Measurements from ENCODE around the gene GRB14. TPM values are rescaled to one million over a fixed set of nuclear protein-coding genes. Genes with fewer than 3 reads are reported as not detected.

The GRB14 gene
- total and polyA plus RNA-seq, 5 donors from 2014 or later = 0.69 TPM; not detected in 4

- DNase-seq (no peak), ATAC-seq (ENCODE audit: low read depth in 2 of 2) (no peak)
- no peaks in the 10 kb centered on the region for H3K27me3 ChIP-seq (ENCODE audit: control insufficient read depth, insufficient read depth, low read length)
- Mint-ChIP-seq H3K9me3 (peaks cover 0 to 18% (median 6%) of the 10 kb centered on the region in 7 donors), H3K27ac (no peak overlapping the region), H3K4me3 (no peak overlapping the region), H3K36me3 (peaks cover 3% of the 10 kb centered on the region), H3K27me3 (no peaks in the 10 kb centered on the region), H3K4me1 (no peaks in the 10 kb centered on the region)
- no peaks in the 10 kb centered on the region for H3K36me3 ChIP-seq (ENCODE audit: control insufficient read depth, insufficient read depth, low read length)
- no peaks in the 10 kb centered on the region for H3K4me1 ChIP-seq (ENCODE audit: control insufficient read depth, insufficient read depth, low read length, poor library complexity, severe bottlenecking)
- peaks cover 0 to 2% of the 10 kb centered on the region in 2 experiments for H3K9me3 ChIP-seq (ENCODE audit: control insufficient read depth in 2 of 2, low read length in 2 of 2)
- H3K4me3 ChIP-seq (ENCODE audit: low read depth, low read length) = no peak overlapping the region
- no peak overlapping the region for H3K27ac ChIP-seq (ENCODE audit: insufficient read depth, low read length, poor library complexity, severe bottlenecking)
These were observed 112.0 kb downstream of the GRB14 start for GRCh38 chr2:164509137-164509877.

DNA sequence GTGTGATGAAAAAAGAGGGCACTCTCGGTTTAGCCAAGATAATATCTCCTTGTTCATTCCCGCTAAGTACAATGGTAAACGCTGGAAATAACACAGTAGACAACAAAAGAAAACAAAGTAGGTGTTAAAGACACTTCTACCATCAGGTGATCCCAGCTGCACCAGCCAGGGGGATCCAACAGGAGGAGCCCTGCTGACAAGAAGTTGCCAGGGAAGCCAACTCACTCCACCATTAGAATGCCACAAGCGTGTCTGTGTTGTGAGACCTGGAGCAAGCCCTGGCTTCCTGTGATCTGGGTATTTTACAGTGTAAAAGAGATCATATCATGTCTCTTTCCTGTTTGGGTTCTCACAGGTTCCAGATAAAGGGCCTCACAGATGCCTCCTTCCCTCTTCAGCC is 117.0 kb downstream of the GRB14 start:
- ATAC-seq (ENCODE audit: low read depth in 2 of 2) (no peak), DNase-seq (no peak)
- Mint-ChIP-seq H3K4me1 (no peaks in the 10 kb centered on the region), H3K27ac (no peak overlapping the region), H3K4me3 (no peak overlapping the region), H3K9me3 (peaks cover 0 to 6% (median 2%) of the 10 kb centered on the region in 7 donors), H3K36me3 (no peaks in the 10 kb centered on the region), H3K27me3 (no peaks in the 10 kb centered on the region)
- H3K4me3 ChIP-seq (ENCODE audit: low read depth, low read length) = no peak overlapping the region
- H3K9me3 ChIP-seq (ENCODE audit: control insufficient read depth in 2 of 2, low read length in 2 of 2) = no peaks in the 10 kb centered on the region
- H3K27me3 ChIP-seq (ENCODE audit: control insufficient read depth, insufficient read depth, low read length) = no peaks in the 10 kb centered on the region
- H3K36me3 ChIP-seq (ENCODE audit: control insufficient read depth, insufficient read depth, low read length) = no peaks in the 10 kb centered on the region
- no peak overlapping the region for H3K27ac ChIP-seq (ENCODE audit: insufficient read depth, low read length, poor library complexity, severe bottlenecking)
- H3K4me1 ChIP-seq (ENCODE audit: control insufficient read depth, insufficient read depth, low read length, poor library complexity, severe bottlenecking) = no peaks in the 10 kb centered on the region

DNA sequence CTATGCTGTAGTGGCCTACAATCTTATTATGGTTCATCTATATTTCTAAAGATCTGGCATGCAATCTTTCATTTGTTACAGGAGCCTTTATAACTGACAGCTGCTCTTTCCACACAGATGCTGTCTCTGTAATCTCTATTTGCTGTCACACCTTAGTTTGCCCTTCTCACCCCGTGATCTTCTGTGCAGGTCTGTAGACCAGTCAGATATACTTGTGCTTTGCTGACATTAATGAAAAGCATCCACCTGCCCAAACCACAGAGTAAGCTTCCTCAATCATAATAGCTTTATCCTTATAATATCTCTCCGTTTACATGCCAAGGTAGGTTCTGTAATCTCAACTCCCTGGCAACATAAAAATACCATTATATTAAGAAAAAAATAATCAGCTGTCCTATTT is 122.4 kb downstream of the GRB14 start:
- H3K9me3 ChIP-seq (ENCODE audit: control insufficient read depth in 2 of 2, low read length in 2 of 2) = no peaks in the 10 kb centered on the region
- H3K27me3 ChIP-seq (ENCODE audit: control insufficient read depth, insufficient read depth, low read length) = no peaks in the 10 kb centered on the region
- H3K27ac ChIP-seq (ENCODE audit: insufficient read depth, low read length, poor library complexity, severe bottlenecking) = no peak overlapping the region
- H3K4me1 Mint-ChIP-seq = no peaks in the 10 kb centered on the region
- no peak overlapping the region for H3K27ac Mint-ChIP-seq
- H3K27me3 Mint-ChIP-seq = no peaks in the 10 kb centered on the region
- no peak for ATAC-seq (ENCODE audit: low read depth in 2 of 2)
- H3K4me1 ChIP-seq (ENCODE audit: control insufficient read depth, insufficient read depth, low read length, poor library complexity, severe bottlenecking) = no peaks in the 10 kb centered on the region
- DNase-seq = no peak
- no peaks in the 10 kb centered on the region for H3K36me3 ChIP-seq (ENCODE audit: control insufficient read depth, insufficient read depth, low read length)
- no peak overlapping the region for H3K4me3 Mint-ChIP-seq
- no peaks in the 10 kb centered on the region for H3K36me3 Mint-ChIP-seq
- no peak overlapping the region for H3K4me3 ChIP-seq (ENCODE audit: low read depth, low read length)
- H3K9me3 Mint-ChIP-seq = peaks cover 0 to 2% (median 0%) of the 10 kb centered on the region in 7 donors

- no peak overlapping the region for H3K4me3 ChIP-seq (ENCODE audit: low read depth, low read length)
- H3K4me3 Mint-ChIP-seq = no peak overlapping the region
- no peak overlapping the region for H3K27ac ChIP-seq (ENCODE audit: insufficient read depth, low read length, poor library complexity, severe bottlenecking)
- no peak overlapping the region for H3K27ac Mint-ChIP-seq
- no peaks in the 10 kb centered on the region for H3K36me3 Mint-ChIP-seq
- peaks cover 0 to 2% (median 0%) of the 10 kb centered on the region in 7 donors for H3K9me3 Mint-ChIP-seq
- no peaks in the 10 kb centered on the region for H3K36me3 ChIP-seq (ENCODE audit: control insufficient read depth, insufficient read depth, low read length)
- no peak for DNase-seq
- H3K4me1 ChIP-seq (ENCODE audit: control insufficient read depth, insufficient read depth, low read length, poor library complexity, severe bottlenecking) = no peaks in the 10 kb centered on the region
- H3K4me1 Mint-ChIP-seq = no peaks in the 10 kb centered on the region
- no peak for ATAC-seq (ENCODE audit: low read depth in 2 of 2)
- H3K9me3 ChIP-seq (ENCODE audit: control insufficient read depth in 2 of 2, low read length in 2 of 2) = no peaks in the 10 kb centered on the region
- H3K27me3 Mint-ChIP-seq = no peaks in the 10 kb centered on the region
- no peaks in the 10 kb centered on the region for H3K27me3 ChIP-seq (ENCODE audit: control insufficient read depth, insufficient read depth, low read length)
These were observed 124.4 kb downstream of the GRB14 start for GRCh38 chr2:164496881-164497280.

GRCh38 chr2:164496421-164496820 is 124.9 kb downstream of the GRB14 start:
- Histone ChIP-seq H3K9me3 (ENCODE audit: control insufficient read depth in 2 of 2, low read length in 2 of 2) (no peaks in the 10 kb centered on the region), H3K4me3 (ENCODE audit: low read depth, low read length) (no peak overlapping the region), H3K27me3 (ENCODE audit: control insufficient read depth, insufficient read depth, low read length) (no peaks in the 10 kb centered on the region), H3K36me3 (ENCODE audit: control insufficient read depth, insufficient read depth, low read length) (no peaks in the 10 kb centered on the region), H3K4me1 (ENCODE audit: control insufficient read depth, insufficient read depth, low read length, poor library complexity, severe bottlenecking) (no peaks in the 10 kb centered on the region), H3K27ac (ENCODE audit: insufficient read depth, low read length, poor library complexity, severe bottlenecking) (no peak overlapping the region)
- Mint-ChIP-seq H3K36me3 (no peaks in the 10 kb centered on the region), H3K27ac (no peak overlapping the region), H3K4me1 (no peaks in the 10 kb centered on the region), H3K4me3 (no peak overlapping the region), H3K27me3 (no peaks in the 10 kb centered on the region), H3K9me3 (peaks cover 0 to 2% (median 0%) of the 10 kb centered on the region in 7 donors)
- ATAC-seq (ENCODE audit: low read depth in 2 of 2) (no peak), DNase-seq (no peak)

DNA sequence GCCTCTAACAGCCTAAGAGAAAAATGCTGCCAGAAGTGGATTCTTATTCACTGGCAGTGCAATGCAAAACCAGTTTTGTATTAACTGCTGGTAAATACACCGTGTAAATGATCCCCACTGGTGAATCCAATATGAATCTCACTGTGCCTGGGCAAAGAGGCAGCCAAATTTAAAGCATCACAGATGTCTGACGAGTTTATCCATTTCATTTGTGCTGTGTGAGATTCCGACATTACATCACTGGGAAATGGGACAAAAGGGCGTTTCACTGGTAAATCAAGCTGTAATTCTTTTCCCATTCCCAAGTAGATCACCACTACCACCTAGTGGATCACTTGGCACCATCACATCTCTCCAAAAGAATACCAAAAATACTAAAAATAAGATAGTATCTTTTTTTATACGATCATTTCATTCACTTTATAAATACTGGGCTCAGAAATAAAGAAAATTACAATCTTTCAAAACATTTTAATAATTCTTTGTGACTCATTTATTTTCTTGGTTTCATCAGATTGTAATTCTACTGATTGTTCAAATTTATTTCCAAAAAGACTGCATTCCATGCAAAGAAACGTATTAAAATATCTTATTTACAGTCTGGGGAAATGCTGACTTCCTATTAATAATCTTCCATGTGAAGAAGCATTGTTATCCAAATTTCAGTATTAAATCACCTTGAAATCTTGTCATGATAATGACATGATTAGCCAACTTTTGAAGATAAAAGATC is 125.6 kb downstream of the GRB14 start:
- Histone ChIP-seq H3K36me3 (ENCODE audit: control insufficient read depth, insufficient read depth, low read length) (no peaks in the 10 kb centered on the region), H3K27ac (ENCODE audit: insufficient read depth, low read length, poor library complexity, severe bottlenecking) (no peak overlapping the region), H3K27me3 (ENCODE audit: control insufficient read depth, insufficient read depth, low read length) (no peaks in the 10 kb centered on the region), H3K4me3 (ENCODE audit: low read depth, low read length) (no peak overlapping the region), H3K4me1 (ENCODE audit: control insufficient read depth, insufficient read depth, low read length, poor library complexity, severe bottlenecking) (no peaks in the 10 kb centered on the region), H3K9me3 (ENCODE audit: control insufficient read depth in 2 of 2, low read length in 2 of 2) (no peaks in the 10 kb centered on the region)
- no peaks in the 10 kb centered on the region for H3K4me1 Mint-ChIP-seq
- no peaks in the 10 kb centered on the region for H3K36me3 Mint-ChIP-seq
- peaks cover 0 to 2% (median 0%) of the 10 kb centered on the region in 7 donors for H3K9me3 Mint-ChIP-seq
- DNase-seq (no peak), ATAC-seq (ENCODE audit: low read depth in 2 of 2) (no peak)
- no peak overlapping the region for H3K4me3 Mint-ChIP-seq
- H3K27ac Mint-ChIP-seq = no peak overlapping the region
- H3K27me3 Mint-ChIP-seq = no peaks in the 10 kb centered on the region

DNA sequence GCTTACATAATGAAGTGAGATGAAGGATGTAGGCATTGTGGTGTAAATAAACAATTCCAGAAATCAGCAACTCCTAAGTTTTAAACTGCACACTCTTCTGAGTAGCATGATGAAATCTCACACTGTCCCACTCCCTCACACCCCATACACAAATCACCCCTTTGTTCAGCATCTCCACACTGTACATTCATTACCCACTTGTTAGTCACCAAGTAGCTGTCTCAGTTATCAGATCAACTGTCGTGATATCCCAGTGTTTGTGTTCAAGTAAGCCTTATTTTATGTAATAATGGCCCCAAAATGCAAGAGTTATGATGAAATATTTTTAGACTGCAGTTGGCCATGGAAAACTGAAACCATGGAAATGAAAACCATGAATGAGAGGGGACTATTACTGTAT is 135.7 kb downstream of the GRB14 start:
- H3K27me3 ChIP-seq (ENCODE audit: control insufficient read depth, insufficient read depth, low read length) = no peaks in the 10 kb centered on the region

More for the DNA sequence above, 135.7 kb downstream of the GRB14 start:
- H3K27ac Mint-ChIP-seq = no peak overlapping the region
- no peaks in the 10 kb centered on the region for H3K27me3 Mint-ChIP-seq
- ATAC-seq (ENCODE audit: low read depth in 2 of 2) (no peak), DNase-seq (no peak)
- Histone ChIP-seq H3K4me1 (ENCODE audit: control insufficient read depth, insufficient read depth, low read length, poor library complexity, severe bottlenecking) (no peaks in the 10 kb centered on the region), H3K9me3 (ENCODE audit: control insufficient read depth in 2 of 2, low read length in 2 of 2) (no peaks in the 10 kb centered on the region), H3K36me3 (ENCODE audit: control insufficient read depth, insufficient read depth, low read length) (no peaks in the 10 kb centered on the region), H3K4me3 (ENCODE audit: low read depth, low read length) (no peak overlapping the region), H3K27ac (ENCODE audit: insufficient read depth, low read length, poor library complexity, severe bottlenecking) (no peak overlapping the region)
- H3K36me3 Mint-ChIP-seq = no peaks in the 10 kb centered on the region
- H3K4me1 Mint-ChIP-seq = no peaks in the 10 kb centered on the region
- no peak overlapping the region for H3K4me3 Mint-ChIP-seq
- peaks cover 0 to 6% (median 1%) of the 10 kb centered on the region in 7 donors for H3K9me3 Mint-ChIP-seq

Measured in CD4-positive, CD25-positive, alpha-beta regulatory T cell (primary cell).